T-helper 2 cell treated with Interferon-gamma antibody and Interleukin-4, amounts not matched to agents 100 ng/mL and 5 ng/mL, for 36 hours (primary cell): ENCODE data around the gene TMA16. TPM values are rescaled to one million over a fixed set of nuclear protein-coding genes. Genes with fewer than 3 reads are reported as not detected.

Experiments used
- intact Hi-C: fragments of 100-400 bp; cut with micrococcal nuclease; formaldehyde crosslinking; loops from one replicate; pipeline ENCODE4 v1.15.1; 2023
- total RNA-seq: library from RNA; stranded (reverse); gene quantifications from 2 replicates; pipeline ENCODE4 v1.2.3, GENCODE V29; 2022

TMA16 gene
- total RNA-seq, 1 donor from 2014 or later, result 44.4 TPM

DNA sequence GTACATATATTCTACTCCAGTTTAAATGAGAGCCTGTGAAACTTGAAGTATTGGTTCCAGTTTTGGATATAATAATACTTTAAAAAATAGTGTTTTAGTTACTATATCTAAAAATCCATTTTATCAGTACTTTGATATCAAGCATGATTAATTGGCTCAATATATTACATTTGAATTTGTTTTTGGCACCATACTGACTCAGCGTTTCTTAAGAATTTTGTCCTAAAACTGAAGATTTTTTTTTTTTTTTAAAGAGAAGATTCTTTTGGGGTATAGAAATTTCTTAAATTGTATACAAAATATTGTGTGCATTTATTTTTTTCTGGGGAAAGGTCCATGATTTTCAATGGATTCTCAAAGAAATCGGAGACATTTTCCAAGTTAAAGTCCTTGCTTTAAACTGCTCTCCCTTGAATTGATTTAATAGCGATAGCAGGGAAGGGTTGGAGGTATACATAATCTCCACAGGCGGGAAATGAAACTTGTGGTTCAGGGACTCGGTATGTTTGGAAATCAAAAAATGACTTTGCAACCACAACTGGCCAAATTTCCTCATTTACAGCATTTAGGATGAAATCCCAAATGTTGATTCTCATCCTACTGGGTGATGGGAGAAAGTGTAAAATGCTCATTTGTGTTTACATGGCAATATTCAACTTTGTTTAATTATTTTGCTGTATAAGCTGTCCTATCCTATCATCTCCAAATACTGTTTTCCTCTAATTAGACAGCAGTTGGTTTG, 62.3 kb downstream of the TMA16 start:
- intact Hi-C loops, result loop anchor here (1.0 kb wide), 1 partner anchor 1175 kb away; no protein-coding TSS in a partner anchor

GRCh38 chr4:163558539-163559044, 64.1 kb downstream of the TMA16 start:
- intact Hi-C loops, result no loop called here

DNA sequence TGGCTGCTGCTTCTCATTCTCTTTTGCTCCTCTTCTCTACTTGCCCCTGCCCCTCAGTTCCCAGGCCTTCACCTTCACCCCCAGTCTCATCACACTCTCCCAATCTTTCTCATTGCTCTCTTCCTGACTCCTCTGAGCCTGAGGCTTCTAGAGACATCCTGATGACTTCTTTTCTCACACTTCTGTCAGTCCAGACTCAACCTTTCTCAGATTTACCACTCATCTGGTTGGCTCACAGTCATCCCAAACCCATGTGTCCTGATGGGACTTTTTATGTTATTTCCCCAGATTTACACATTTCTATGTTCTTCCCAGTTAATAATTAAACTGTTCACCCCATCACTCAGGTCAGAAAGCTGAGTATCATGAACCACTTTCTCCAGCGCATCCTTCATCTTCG, 68.0 kb downstream of the TMA16 start:
- intact Hi-C loops, result no loop called here

DNA sequence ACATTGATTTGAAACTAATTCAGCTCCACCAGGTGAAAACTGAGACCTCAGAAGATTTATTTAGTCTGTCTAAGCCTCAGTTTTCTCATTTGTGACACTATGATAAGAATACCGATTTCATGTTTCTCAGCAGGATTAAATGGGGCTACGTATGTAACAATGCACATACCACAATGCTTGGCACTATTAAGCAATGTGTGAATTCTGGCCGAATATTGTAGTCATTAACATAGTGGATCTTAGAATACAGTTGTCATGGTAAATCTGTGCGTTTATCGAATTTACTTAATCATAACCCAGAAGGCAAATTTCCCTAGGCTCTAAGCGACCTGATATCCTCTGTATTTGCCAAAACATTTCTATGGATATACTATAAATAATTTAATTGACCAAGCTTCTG, 69.1 kb downstream of the TMA16 start:
- intact Hi-C loops, result no loop called here

- intact Hi-C loops, result no loop called here
These were observed 69.8 kb downstream of the TMA16 start for GRCh38 chr4:163564221-163564720.

DNA sequence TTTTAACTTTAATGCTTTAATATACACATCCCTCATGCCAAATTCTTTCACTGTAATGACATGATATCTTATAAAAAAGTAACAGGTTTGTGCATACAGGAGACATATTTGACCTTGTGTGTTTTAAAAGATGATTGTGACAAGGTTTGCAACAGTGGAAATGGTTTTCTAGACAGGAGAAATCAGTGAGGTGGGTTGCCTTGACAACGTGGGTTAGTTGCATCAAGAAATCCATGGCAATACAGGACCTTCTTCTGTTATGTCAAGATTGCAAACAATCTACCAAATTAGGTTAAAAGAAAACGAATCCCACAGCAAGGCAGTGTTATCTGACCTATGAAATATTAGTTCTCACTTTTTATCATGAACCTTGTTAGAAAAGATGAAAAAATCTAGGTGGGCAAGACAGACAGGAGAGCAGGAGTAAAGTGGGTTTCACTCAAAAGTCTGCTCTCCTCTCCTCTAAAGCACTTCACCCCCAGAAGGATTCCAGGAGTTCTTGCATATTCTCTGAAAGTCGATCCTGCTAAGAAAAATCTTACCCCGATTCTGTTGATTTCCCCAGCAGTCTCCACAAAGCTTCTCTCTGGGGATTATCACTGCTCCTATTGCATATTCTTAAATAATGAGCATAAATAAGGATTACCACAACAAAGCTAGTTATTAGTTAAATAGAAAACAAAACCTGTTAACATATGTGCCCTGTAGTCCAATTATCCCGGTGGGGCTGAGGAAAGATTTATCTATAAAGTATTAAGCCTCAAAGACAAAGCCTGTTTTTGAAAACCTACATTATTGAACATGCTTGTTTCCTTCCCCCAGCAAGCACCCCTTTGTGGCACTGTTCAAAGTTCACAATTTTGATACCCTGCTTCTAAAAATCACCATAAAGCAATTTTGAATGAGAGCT, 71.0 kb downstream of the TMA16 start:
- intact Hi-C loops, result no loop called here

DNA sequence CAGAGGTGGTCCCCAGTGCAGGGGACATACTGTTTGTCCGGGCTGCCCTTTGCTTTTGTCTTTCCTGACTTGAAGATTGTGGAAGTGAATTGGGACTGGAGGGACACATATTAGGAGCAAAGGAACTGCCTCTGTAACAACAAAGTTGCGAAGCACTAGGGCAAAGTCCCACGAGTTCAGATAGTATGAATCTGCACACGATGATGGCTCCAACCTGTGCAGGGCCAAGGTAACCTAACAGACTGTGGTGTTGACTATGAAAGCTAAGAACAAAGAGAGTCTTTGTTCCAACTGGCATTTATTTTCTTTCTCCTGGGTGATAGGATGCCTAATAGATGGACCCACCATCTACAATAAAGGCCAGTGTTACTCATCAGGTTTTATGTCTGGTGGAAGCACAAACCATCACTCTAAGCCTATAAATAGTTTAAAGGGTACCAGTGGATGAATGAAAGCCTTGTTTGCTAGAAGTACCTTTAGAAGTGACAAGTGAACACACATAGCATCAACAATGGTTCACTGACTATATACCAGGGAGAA, 71.8 kb downstream of the TMA16 start:
- intact Hi-C loops, result no loop called here

DNA sequence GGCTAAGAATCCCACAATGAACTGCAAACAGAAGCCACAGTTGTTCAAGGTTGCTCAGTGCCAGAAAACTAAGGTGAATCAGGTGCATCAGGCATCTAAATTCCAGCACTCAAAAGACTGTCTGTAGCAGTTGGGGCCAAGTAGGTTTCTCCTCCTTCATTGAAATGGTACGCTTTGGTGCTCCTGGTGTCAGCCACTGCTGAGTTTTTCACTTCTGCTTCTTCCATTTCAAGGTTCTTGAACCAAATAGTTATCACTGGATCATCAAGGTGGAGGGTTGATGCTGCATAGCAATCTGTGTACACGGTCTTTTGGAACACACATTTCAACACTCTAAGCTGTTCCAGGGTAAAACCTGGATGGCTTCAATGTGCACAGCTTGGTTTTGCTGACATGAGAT, 74.4 kb downstream of the TMA16 start:
- intact Hi-C loops, result no loop called here

Other genes starting within 250 kb of the TMA16 start
- gene NPY1R, start 162.1 kb upstream of the TMA16 start, total RNA-seq, result not detected in 2 replicates
- gene NPY5R, start 150.8 kb upstream of the TMA16 start, total RNA-seq, result not detected in 2 replicates
- gene TKTL2, start 20.9 kb upstream of the TMA16 start, total RNA-seq, result not detected in 2 replicates